ENCODE data around the gene RAP1A. TPM values are rescaled to one million over a fixed set of nuclear protein-coding genes. Genes with fewer than 3 reads are reported as not detected.

RAP1A gene
- total RNA-seq, 1 experiment from 2014 or later, result 50.9 TPM

- Histone ChIP-seq H3K27ac (ENCODE audit: low read depth, low read length, poor library complexity, severe bottlenecking) (peak overlapping the region; percentile 15), H3K4me1 (ENCODE audit: insufficient read depth, low read length, poor library complexity, severe bottlenecking) (peaks cover 46% of the 10 kb centered on the region), H3K36me3 (ENCODE audit: insufficient read depth, low read length, poor library complexity, severe bottlenecking) (no peaks in the 10 kb centered on the region), H3K9me3 (ENCODE audit: low read depth, low read length, poor library complexity, severe bottlenecking) (no peaks in the 10 kb centered on the region), H3K27me3 (replicated peaks; ENCODE audit: insufficient read depth, low read depth, low read length, poor library complexity) (no peaks in the 10 kb centered on the region), H3K4me3 (ENCODE audit: low read depth, low read length, poor library complexity, severe bottlenecking) (no peak overlapping the region)
- POLR2A ChIA-PET (ENCODE audit: low non-redundant PET), result no interaction called here
- TF ChIP-seq EZH2 (IDR thresholded peaks at IDR 0.05; ENCODE audit: borderline replicate concordance, low read depth, low read length, poor library complexity, severe bottlenecking) (no peak), CTCF (conservative IDR thresholded peaks at IDR 0.05; ENCODE audit: low read depth, low read length) (no peak)
- no TSS peak for BruUV-seq (replicated peaks)
- intact Hi-C loops (cut with micrococcal nuclease; ENCODE audit: unreplicated experiment), result no loop called here
- CTCF ChIA-PET, result no interaction called here
- no peak for DNase-seq (ENCODE audit: low spot score)
These were observed 115.7 kb downstream of the RAP1A start for GRCh38 chr1:111735321-111735720.

GRCh38 chr1:111735858-111736544 lies 116.4 kb downstream of the RAP1A start:
- Histone ChIP-seq H3K4me3 (ENCODE audit: low read depth, low read length, poor library complexity, severe bottlenecking) (no peak overlapping the region), H3K27ac (ENCODE audit: low read depth, low read length, poor library complexity, severe bottlenecking) (peak overlapping the region; percentile 54), H3K4me1 (ENCODE audit: insufficient read depth, low read length, poor library complexity, severe bottlenecking) (peaks cover 46% of the 10 kb centered on the region), H3K9me3 (ENCODE audit: low read depth, low read length, poor library complexity, severe bottlenecking) (no peaks in the 10 kb centered on the region), H3K27me3 (replicated peaks; ENCODE audit: insufficient read depth, low read depth, low read length, poor library complexity) (peaks cover 2% of the 10 kb centered on the region), H3K36me3 (ENCODE audit: insufficient read depth, low read length, poor library complexity, severe bottlenecking) (no peaks in the 10 kb centered on the region)
- TF ChIP-seq EZH2 (IDR thresholded peaks at IDR 0.05; ENCODE audit: borderline replicate concordance, low read depth, low read length, poor library complexity, severe bottlenecking), result no peak
- no peak for TF ChIP-seq CTCF (conservative IDR thresholded peaks at IDR 0.05; ENCODE audit: low read depth, low read length)
- ChIA-PET POLR2A (ENCODE audit: low non-redundant PET) (no interaction called here), CTCF (interaction anchor here (0.8 to 0.9 kb wide), 2 partner anchors 11 to 21 kb away, joined by 5 to 7 read pairs; no protein-coding TSS in a partner anchor)
- intact Hi-C loops (cut with micrococcal nuclease; ENCODE audit: unreplicated experiment), result no loop called here
- peak; percentile 28 for DNase-seq (ENCODE audit: low spot score)
- BruUV-seq (replicated peaks), result no TSS peak

- Histone ChIP-seq H3K9me3 (ENCODE audit: low read depth, low read length, poor library complexity, severe bottlenecking) (no peaks in the 10 kb centered on the region), H3K27me3 (replicated peaks; ENCODE audit: insufficient read depth, low read depth, low read length, poor library complexity) (peaks cover 7% of the 10 kb centered on the region), H3K36me3 (ENCODE audit: insufficient read depth, low read length, poor library complexity, severe bottlenecking) (no peaks in the 10 kb centered on the region), H3K4me1 (ENCODE audit: insufficient read depth, low read length, poor library complexity, severe bottlenecking) (peaks cover 46% of the 10 kb centered on the region), H3K4me3 (ENCODE audit: low read depth, low read length, poor library complexity, severe bottlenecking) (no peak overlapping the region), H3K27ac (ENCODE audit: low read depth, low read length, poor library complexity, severe bottlenecking) (peak overlapping the region; percentile 54)
- peak; percentile 68 for DNase-seq (ENCODE audit: low spot score)
- intact Hi-C loops (cut with micrococcal nuclease; ENCODE audit: unreplicated experiment), result no loop called here
- ChIA-PET POLR2A (ENCODE audit: low non-redundant PET) (interaction anchor here (0.7 kb wide), 1 partner anchor 1712 kb away, joined by 3 read pairs; no protein-coding TSS in a partner anchor), CTCF (interaction anchor here (0.8 to 0.9 kb wide), 2 partner anchors 10 to 22 kb away, joined by 5 to 7 read pairs; no protein-coding TSS in a partner anchor)
- no TSS peak for BruUV-seq (replicated peaks)
- TF ChIP-seq CTCF (conservative IDR thresholded peaks at IDR 0.05; ENCODE audit: low read depth, low read length) (no peak), EZH2 (IDR thresholded peaks at IDR 0.05; ENCODE audit: borderline replicate concordance, low read depth, low read length, poor library complexity, severe bottlenecking) (no peak)
These were observed 117.1 kb downstream of the RAP1A start for GRCh38 chr1:111736548-111737215.

All from A673 (cell line).